ENCODE measurements around the gene MARCKS.
A peak's percentile ranks its signal among the peaks of the same experiment; 100 is the strongest.

The MARCKS gene

DNA sequence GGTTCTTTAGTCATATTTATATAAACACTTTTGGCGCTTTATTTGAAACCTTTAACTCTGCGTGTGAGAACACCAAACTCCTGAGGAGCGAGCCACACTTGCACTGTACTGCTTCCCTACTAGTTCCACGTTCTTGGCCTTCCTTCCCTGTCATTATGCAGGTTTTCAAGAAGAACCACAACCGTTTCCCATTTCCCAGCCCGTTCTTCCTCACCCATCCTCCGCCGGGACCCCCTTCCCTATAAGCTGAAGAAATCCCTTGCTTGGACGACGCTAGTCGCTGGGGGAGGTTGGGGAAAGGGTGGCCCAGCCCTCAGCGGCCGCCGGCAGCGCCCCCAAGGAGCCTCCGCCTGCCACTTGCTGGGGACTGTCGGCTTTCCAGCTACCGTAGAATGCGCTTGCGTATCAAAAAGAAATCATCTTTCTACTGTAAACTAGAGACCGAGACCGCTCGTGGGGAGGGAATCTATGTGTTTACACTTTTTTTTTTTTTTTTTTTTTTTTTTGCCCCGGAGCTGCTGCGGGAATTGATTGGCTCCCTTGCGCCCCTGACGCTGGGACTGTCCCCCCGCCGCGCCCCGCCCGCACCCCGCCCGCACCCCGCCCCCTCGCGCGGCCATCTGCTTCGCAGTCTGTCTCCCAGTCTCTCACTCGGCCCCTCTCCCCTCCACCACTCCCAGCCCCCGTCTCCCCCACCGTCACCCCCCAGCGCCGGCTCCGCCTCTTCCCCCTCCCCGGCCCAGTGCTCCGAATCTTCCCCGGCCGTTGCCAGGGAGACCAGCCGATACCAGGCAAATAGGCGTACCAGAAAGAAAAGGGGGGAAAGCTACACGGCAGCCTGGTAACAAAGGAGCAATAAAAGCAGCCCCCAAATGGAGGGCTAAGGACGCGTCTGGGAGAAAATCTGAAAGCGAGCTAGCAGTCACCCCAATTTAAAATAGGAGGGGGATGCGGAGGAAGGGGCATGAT is 2.3 kb upstream of the MARCKS start:
- peak in 1 of 2 experiments; percentile 64 for DNase-seq

DNA sequence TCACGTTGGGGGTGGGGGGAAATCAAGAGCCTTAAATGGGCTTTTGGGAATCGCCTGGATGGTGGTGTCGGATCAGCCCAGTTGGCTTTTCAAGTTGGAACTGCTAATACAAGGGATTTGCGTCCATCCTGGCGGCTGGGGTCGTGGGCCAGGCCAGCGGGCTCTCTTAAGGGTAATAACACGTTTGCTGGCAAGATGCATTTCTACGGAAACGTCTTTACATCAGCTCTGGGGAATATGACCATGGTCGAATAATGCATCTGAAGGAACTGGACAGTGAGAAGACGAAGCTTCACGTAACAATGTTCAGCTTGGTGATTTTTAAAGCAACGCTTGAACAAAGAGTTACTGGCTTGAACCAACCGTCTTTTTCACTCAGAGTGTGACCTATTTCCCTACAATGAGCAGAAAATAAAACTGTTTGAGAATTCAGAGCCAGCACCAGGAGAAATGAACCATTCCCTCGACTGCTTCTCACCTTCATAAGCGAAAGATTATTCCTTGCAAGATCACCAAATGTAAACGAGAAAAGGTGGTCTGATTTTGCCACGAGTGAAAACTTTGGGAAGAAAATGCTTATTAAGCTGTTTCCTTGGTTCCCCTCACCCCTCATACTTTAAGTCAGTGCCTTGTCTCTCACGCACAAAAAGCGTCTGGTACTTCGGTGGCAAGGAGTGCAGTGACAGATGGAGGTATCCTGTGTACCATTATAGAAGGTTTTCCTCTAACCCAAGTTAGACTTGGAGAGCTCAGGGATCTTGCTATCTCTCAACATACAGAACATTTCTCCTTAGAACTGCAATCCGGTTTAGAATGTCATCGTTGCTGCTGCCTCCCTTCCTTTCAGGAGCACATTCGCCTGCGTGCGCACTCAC is 1.4 kb upstream of the MARCKS start:
- DNase-seq = no peak

DNA sequence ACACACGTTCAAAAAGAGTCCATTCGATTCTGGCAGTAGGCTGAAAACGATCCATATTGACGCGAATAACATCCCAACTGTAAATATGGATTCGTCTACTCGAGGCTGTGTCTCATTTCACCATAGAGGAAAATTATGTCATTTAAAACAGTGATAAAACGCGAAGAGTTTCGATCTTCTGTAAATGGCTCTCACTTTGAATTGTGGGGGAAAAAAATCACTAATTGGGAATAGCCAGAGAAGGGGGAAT is 845 bp upstream of the MARCKS start:
- no peak for DNase-seq

DNA sequence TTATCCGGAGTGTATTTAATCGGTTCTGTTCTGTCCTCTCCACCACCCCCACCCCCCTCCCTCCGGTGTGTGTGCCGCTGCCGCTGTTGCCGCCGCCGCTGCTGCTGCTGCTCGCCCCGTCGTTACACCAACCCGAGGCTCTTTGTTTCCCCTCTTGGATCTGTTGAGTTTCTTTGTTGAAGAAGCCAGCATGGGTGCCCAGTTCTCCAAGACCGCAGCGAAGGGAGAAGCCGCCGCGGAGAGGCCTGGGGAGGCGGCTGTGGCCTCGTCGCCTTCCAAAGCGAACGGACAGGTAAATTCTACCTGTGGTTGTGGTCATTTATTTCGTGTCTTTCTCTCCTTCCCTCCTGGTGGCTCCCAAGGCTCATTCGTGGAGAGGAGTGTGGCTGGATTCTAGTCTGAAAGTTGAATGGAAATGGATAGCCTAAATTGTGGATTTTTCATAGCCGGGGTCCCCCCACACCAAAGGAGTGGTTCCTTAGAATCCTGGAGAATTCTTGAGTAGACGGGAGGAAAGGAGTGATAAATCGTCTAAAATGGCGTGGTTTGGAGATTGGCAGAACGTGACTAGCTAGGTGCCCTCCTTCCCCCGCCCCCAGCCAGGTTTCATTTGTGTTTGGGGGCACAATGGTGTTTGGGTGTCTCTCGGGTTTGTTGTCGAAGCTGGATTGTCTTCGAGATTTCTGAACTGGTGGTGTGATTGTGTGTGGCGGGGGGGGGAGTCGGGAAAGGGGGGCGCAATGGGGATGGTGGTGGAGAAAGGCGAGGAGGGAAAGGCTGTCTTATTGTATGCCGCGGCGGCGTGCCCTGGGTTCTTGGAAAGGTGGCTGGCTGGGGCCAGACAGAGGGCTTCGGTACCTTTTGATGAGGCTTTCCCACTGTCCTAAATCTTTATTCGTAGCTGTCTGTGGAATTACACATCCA is 673 bp downstream of the MARCKS start:
- DNase-seq = peak in 1 of 2 experiments; percentile 51

DNA sequence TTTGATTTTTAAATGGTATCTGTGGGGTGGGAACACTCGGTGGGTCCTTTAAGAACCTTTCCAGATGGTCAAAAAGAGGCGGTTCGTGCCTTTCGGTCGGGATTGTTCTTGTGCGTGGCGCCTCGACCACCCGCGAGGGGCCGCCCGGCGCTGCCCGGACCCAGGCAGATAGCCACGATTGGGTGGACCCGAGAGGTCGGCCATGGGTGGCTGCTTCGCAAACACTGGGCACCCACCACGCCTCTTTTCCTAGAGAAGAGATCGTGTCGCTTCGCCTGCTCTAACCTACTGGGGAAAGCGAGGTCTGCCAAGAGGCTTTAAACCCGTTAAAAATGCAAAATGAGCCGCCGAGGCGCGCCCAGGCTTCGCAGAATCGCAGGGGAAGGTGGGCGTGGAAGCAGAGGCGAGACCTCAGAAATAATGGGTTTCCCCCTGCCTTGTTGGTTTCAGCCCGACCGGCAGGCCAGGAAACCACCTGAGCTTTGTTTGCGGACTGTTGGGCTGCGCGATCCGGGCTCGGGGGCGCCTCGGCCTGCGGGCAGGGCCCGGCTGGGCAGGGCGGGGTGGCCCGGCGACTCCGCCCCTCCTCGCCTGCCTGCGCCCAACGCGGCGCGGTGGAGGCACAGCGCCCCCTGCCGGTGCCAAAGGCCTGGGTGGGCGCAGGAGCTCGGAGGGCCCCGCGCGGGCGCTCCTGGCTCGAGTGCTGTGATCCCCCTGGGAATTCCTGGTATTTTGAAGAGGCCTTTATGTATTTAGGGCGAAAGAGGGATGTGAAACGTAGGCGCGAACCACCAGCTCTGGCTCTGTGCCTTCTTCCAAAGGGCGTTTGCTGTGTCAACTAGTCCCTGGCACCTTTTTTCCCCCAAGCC is 1.6 kb downstream of the MARCKS start:
- DNase-seq = peak; percentile 70 to 88

DNA sequence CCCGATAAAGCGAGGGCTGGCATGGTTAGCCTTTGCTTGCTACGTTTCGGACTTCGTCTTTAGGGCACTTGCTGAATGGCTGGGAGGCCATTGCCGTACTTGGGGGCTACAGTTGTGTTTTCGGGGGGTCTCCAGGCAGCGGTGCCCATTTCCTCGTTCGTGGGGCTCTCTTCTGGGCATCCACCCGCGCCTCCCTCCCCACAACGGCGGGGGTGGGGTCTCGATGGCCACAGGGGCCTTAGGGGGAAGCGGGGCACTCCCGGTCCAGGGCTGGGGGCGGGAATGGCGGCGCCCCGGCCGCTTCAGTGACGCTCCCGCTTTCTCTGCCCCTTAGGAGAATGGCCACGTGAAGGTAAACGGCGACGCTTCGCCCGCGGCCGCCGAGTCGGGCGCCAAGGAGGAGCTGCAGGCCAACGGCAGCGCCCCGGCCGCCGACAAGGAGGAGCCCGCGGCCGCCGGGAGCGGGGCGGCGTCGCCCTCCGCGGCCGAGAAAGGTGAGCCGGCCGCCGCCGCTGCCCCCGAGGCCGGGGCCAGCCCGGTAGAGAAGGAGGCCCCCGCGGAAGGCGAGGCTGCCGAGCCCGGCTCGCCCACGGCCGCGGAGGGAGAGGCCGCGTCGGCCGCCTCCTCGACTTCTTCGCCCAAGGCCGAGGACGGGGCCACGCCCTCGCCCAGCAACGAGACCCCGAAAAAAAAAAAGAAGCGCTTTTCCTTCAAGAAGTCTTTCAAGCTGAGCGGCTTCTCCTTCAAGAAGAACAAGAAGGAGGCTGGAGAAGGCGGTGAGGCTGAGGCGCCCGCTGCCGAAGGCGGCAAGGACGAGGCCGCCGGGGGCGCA is 2.4 kb downstream of the MARCKS start:
- DNase-seq = no peak

DNA sequence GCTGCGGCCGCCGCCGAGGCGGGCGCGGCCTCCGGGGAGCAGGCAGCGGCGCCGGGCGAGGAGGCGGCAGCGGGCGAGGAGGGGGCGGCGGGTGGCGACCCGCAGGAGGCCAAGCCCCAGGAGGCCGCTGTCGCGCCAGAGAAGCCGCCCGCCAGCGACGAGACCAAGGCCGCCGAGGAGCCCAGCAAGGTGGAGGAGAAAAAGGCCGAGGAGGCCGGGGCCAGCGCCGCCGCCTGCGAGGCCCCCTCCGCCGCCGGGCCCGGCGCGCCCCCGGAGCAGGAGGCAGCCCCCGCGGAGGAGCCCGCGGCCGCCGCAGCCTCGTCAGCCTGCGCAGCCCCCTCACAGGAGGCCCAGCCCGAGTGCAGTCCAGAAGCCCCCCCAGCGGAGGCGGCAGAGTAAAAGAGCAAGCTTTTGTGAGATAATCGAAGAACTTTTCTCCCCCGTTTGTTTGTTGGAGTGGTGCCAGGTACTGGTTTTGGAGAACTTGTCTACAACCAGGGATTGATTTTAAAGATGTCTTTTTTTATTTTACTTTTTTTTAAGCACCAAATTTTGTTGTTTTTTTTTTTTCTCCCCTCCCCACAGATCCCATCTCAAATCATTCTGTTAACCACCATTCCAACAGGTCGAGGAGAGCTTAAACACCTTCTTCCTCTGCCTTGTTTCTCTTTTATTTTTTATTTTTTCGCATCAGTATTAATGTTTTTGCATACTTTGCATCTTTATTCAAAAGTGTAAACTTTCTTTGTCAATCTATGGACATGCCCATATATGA is 3.2 kb downstream of the MARCKS start:
- DNase-seq = no peak

DNA sequence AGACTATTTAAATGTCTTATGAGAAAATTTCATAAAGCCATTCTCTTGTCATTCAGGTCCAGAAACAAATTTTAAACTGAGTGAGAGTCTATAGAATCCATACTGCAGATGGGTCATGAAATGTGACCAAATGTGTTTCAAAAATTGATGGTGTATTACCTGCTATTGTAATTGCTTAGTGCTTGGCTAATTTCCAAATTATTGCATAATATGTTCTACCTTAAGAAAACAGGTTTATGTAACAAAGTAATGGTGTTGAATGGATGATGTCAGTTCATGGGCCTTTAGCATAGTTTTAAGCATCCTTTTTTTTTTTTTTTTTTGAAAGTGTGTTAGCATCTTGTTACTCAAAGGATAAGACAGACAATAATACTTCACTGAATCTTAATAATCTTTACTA is 5.0 kb downstream of the MARCKS start:
- no peak for DNase-seq

DNA sequence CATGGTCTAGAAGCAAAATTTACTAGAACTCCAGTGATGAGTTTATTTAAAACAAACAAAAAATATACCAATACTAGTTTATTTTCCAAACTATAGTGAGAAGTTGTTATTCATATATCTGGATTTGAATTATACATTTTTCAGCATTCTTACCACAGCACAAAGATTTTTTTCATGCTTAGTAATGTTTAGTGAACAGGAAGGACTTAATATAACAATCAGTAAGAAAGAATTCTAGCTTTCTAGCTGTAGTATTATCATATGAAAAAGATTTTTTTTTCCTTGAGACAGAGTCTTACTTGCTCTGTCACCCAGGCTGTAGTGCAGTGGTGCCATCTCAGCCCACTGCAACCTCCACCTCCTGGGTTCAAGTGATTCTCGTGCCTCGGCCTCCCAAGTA is 13.8 kb downstream of the MARCKS start:
- no peak for DNase-seq

DNA sequence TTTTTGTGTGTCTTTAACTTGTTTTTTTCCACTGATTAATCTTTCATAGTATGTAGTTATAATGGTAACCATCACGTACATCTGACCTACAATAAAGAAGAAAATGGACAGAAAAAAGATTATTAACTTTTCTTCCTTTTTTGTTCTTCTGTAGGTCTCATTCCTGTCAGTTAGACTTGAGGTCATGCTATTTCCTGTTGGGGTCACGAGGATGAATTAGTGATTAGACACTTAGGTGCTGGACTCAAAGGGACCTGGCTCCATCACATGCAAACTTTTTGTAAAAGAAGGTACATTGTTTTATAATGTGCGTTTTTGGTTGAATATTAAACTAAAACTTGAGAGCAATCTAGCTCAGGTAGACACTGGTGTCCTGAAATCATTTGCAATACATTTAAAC is 14.8 kb downstream of the MARCKS start:
- DNase-seq = no peak

DNA sequence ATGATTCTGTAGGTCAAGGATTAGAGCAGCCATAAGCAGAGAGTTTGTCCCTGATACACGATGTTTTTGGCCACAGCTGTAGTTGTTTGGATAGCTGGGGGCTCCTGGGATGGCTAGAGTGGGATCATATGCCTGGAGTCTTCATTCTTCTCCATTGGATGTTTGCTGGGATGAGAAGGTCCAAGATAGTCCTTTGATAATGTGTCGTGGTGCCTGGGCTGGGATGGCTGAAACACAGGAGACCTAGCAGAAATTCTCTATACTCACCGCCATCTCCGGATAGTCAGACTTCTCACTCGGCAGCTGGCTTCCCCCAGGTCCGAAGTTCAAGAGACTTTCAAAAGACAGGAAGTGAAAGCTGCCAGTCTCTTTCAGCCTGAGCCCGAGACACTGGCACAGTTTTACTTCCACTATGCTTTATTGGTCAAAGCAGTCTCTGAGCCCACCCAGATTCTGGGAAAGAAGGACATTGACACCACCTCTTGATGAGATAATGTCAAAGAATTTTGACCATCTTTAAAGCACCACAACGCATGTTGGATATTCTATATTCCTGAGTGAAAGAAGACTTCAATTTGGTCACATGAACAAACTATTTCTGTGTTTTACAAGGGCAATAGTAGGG is 16.0 kb downstream of the MARCKS start:
- no peak for DNase-seq

DNA sequence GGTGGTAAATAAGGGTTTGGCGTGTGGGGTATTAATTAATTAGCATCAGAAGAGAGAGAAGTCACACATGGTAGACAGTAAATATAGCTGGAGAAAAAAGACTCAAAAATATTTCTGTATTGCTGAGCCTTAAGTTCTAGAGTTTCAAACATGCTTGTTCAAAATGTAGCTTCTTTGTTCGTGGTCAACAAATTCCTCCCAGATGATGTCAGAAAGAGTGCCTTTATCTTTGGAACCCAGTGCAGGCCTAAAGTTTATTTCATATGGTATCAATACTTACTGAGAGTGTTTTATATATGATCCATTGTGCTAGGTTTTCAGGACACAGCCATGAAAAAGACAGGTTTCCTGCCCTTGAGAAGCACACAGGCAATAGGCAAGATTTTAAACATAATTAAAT is 18.3 kb downstream of the MARCKS start:
- DNase-seq = no peak

DNA sequence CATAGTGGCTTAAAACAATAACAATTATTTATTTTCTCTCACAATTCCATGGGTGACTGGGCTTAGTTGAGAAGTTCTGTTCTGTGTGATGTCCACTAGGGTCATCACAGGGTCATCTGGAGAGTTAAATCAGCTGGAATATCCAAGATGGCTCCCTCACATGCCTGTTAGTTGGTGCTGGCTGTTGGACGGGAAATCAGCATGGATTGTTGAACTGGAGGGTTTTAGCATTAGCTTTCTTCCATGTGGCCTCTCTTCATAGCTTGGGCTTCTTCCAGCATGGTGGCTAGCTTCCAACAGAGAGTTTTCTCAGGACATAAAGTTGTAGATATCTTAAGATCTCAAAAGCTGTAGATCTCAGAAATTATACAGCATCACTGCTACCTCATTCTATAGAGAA is 19.6 kb downstream of the MARCKS start:
- no peak for DNase-seq

DNA sequence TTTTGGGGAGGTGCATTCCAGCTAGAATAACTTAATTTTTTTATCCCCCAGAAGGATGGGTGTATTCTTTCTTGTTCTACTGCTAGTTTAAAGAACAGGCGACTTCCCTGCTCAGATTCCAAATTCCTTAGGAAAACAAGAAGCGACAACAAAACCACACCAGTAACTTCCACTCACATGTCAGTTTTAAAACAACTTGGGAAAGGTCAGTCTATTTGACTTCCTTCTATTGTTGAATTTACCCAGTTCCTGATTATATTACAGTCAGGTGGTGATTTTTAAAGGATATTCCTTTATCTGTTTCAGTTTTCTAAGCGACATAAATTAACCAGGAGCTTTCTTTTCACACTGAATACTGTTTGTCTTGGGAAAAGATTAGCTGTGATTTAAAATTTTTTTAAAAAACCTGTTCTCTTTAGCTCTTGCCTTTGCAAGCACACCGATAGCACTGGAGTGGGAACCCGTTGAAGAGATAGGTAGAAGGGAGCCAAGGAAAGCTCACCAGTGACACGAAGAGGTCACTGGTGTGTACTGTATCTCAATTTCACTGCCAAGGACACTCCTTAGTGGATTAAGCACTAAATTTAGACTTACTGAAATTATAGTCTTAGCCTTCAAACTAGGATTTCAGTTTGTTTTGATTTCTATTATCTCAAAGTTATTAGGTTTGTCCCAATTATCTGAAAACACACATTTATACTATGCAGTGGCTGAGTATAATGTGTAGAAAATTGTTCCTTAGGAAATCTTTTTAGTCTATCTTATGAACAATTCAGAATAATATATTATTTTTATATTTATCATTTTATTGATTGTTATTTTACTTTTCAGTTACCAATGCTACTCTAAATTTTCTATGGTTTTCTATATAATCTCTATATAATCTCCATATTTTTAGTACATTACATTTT is 22.3 kb downstream of the MARCKS start:
- peak in 1 of 2 experiments; percentile 76 for DNase-seq

DNA sequence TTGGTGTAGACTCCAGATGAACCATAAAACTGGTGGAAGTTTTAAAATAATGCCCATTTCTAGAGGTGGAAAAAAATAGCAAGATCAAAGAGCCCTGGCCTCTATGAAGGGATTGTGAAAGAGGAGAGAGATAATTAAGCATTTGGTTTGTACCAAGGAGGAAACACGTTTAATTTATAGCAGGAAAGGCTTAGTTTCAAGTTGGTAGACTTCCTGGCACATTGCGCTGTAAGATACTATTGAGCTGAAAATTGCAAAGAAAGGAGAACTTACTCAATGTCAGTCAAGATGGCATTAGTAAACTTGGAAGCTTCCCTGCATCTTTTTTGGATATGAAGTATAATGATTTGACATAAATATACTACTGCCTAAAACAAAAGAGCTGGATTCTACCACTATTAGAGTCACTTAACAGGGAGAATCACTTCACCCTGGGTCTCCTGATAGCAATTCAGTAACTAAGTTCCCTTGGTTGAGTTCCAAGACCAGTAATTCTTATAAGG is 24.4 kb downstream of the MARCKS start:
- no peak for DNase-seq

DNA sequence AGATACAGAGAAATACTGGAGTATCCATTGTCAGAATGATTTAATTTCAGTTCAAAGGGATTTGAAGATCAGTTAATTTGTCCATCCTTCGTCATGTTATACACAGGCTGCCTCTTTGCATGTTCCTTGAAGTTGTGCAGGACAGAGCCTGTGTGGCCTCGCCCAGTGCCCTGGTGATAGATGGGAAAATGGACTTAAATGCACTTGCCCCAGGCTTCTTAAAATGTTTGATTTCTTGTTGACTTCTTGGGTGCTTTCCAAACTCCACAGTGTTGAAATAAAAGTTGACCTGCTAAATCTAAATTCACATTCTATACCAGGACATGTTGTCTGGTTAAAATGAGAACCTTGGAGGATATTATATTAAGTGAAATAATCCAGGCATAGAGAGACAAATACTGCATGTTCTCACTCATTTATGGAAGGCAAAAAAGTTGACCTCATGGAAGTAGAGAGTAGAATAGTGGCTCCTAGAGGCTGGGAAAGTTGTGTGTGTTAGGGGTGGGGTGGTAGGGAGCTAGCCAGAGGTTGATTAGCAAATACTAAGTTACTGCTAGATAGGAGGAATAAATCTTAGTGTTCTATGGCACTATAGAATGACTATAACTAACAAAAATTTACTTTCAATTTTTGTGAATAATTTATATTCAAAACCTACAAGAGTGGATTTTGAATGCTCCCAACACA is 25.3 kb downstream of the MARCKS start:
- DNase-seq = no peak

DNA sequence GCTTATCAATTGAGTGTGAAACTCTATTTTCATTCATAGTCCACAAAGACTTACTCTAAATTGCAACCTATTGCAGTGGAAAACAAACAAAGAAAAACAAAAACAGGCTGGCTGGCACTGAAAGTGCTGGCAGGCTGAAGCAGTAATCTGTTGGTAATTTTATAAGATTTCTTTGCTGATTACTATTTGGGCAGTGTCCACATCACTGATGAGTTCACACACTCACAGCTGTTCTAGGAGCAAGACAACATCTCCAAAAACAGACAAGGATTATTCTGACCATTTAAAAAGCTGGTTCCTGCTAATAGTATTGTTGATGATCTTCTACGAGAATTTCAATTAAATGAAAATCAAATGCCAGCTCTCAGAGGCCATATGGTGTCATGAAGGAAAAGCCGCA is 26.9 kb downstream of the MARCKS start:
- DNase-seq = no peak

DNA sequence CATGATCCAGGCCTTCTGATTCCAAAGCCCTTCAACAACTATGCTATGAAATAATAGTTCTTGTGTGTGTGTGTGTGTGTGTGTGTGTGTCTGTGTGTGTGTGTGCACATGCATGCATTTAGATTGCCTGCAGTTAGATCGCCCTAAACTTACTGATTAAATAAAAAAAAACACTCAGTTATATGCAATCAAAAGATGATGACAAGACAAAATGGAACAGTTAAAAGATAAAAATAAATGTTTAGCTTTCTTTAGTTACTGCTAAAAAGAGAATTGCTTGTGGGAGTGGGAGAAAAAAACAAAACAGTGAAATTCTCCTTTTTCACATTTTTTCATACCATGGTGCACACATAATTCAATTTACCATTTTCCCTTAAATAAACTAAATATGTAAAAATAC is 29.4 kb downstream of the MARCKS start:
- no peak for DNase-seq
